ENCODE data around the gene SLCO2A1. TPM values are rescaled to one million over a fixed set of nuclear protein-coding genes. Genes with fewer than 3 reads are reported as not detected.

The SLCO2A1 gene
- total and polyA plus RNA-seq, 2 experiments from 2014 or later, result 0.31 to 1.0 TPM

DNA sequence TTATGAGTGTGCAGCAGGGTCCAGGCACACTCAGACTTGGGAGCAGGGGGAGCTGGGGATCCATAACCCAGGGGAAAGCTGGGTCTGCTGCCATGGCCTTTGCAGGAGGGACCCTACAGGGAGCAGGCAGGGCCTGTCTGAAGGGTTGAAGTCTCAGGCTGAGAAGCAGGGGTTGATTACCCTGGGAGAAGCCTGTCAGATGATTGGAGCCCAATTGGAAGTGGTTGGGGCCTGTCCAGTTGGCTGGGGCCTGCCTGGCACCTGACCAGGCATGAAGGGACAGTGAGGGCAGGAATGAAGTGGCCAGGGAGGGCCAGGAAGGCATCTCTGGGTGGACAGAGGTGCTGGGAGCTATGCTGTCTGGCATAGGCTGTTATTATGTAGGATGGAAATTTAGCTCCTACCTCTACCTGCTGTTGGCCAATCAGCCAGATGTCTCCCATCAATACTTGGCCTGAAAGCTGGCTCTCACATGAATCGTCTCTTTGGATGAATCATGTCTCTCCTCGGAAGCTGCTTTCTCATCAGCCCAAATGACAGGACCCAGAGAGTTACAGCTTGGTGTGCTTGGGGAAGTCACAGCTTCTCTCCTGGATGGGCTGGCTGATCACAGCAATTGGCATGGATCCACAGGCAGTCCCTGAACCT lies 27.4 kb upstream of the SLCO2A1 start:
- Histone ChIP-seq H3K4me2 (no peak overlapping the region), H2AFZ (peak overlapping the region; percentile 18; the same call in 1 of the 2 replicates), H3K4me3 (no peak overlapping the region), H3K27me3 (ENCODE audit: insufficient read depth) (no peaks in the 10 kb centered on the region), H3K36me3 (ENCODE audit: insufficient read depth) (no peaks in the 10 kb centered on the region), H3K27ac (ENCODE audit: low read depth) (no peak overlapping the region), H3K79me2 (replicated peaks; ENCODE audit: insufficient read depth) (no peaks in the 10 kb centered on the region), H3K9me2 (ENCODE audit: insufficient read depth) (no peaks in the 10 kb centered on the region), H4K20me1 (replicated peaks; ENCODE audit: insufficient read depth) (no peaks in the 10 kb centered on the region), H3F3A (replicated peaks; ENCODE audit: low read depth) (no peaks in the 10 kb centered on the region), H3K4me1 (ENCODE audit: insufficient read depth) (no peaks in the 10 kb centered on the region; the same call in 1 of the 2 replicates)
- ATAC-seq (no peak), DNase-seq (ENCODE audit: low spot score) (no peak)
- Mint-ChIP-seq H3K36me3 (ENCODE audit: low read depth) (no peaks in the 10 kb centered on the region; the same call in 2 of the 3 replicates), H3K27ac (no peak overlapping the region; the same call in 1 of the 2 replicates), H3K4me3 (no peak overlapping the region), H3K9me3 (no peaks in the 10 kb centered on the region; the same call in 2 of the 3 replicates), H3K4me1 (peaks cover 11% of the 10 kb centered on the region), H3K27me3 (ENCODE audit: insufficient read depth, low read depth, poor library complexity) (peaks cover 4% of the 10 kb centered on the region)
- TF ChIP-seq EZH2phosphoT487 (IDR thresholded peaks at IDR 0.05; ENCODE audit: unreplicated experiment), result no peak
- TF ChIP-seq ZNF462 (CRISPR knock-in tag; IDR thresholded peaks at IDR 0.05), result no peak
- TF ChIP-seq, protein P1, sequence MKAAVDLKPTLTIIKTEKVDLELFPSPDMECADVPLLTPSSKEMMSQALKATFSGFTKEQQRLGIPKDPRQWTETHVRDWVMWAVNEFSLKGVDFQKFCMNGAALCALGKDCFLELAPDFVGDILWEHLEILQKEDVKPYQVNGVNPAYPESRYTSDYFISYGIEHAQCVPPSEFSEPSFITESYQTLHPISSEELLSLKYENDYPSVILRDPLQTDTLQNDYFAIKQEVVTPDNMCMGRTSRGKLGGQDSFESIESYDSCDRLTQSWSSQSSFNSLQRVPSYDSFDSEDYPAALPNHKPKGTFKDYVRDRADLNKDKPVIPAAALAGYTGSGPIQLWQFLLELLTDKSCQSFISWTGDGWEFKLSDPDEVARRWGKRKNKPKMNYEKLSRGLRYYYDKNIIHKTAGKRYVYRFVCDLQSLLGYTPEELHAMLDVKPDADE (IDR thresholded peaks at IDR 0.05), result no peak
- TF ChIP-seq POLR2AphosphoS5 (IDR thresholded peaks at IDR 0.05; ENCODE audit: low read depth), result no peak
- no peak for TF ChIP-seq ZNF331 (CRISPR knock-in tag; IDR thresholded peaks at IDR 0.05; ENCODE audit: low read depth)
- TF ChIP-seq REST (IDR thresholded peaks at IDR 0.05; ENCODE audit: unreplicated experiment), result no peak
- TF ChIP-seq, protein P2, sequence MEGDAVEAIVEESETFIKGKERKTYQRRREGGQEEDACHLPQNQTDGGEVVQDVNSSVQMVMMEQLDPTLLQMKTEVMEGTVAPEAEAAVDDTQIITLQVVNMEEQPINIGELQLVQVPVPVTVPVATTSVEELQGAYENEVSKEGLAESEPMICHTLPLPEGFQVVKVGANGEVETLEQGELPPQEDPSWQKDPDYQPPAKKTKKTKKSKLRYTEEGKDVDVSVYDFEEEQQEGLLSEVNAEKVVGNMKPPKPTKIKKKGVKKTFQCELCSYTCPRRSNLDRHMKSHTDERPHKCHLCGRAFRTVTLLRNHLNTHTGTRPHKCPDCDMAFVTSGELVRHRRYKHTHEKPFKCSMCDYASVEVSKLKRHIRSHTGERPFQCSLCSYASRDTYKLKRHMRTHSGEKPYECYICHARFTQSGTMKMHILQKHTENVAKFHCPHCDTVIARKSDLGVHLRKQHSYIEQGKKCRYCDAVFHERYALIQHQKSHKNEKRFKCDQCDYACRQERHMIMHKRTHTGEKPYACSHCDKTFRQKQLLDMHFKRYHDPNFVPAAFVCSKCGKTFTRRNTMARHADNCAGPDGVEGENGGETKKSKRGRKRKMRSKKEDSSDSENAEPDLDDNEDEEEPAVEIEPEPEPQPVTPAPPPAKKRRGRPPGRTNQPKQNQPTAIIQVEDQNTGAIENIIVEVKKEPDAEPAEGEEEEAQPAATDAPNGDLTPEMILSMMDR (conservative IDR thresholded peaks at IDR 0.05; ENCODE audit: low read depth in 2 of 2), result no peak
- no peak for TF ChIP-seq CREB1 (CRISPR knock-in tag; IDR thresholded peaks at IDR 0.05; ENCODE audit: low read depth)

Data from GM23338 (cell line).